GM15510 (cell line): ENCODE results near the gene RUNDC3A.

Source experiments
- POLR2A ChIP-seq: IDR thresholded peaks from 3 replicates; pipeline ENCODE4 v1.6.1; 2011; ENCODE audit warnings: borderline replicate concordance; ENCODE audit not compliant: insufficient read length; ENCODE audit errors: extremely low read depth

RUNDC3A gene

DNA sequence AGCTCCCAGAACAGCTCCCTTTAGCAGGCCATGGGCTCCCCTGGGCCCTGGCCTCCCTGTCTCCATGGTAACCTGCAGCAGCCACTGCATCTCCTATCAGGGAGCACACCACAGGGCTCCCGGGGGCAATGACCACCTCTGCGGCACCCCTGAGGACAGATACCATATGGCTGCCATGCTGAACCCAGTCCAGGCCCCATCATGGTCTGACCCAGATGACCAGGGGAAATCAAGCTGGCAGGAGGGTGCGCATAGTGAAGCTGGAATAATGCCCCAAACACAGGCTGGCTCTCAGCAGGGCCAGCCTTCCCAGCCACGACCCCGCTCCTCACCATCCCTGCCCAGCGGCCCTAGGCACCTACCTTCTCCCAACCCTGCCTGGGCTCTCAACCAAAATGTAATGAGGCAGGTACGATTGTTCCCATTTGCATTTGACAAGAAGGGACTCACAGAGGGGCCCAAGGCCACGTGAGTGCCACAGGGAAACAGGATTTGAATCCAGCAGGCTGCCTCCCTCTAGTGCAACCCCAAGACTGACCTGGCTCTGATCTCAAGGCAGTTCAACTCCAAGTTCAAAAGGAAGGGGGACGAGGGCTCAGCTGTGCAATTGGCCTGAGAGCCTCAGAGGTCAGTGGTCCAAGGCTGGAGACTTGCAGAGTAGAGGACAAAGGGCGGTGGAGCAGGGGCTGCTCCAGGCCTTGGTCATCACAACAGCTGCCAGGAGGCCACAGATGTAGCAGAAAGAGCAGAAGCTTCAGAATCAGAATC is 2.4 kb downstream of the RUNDC3A start:
- TF ChIP-seq POLR2A = no peak

DNA sequence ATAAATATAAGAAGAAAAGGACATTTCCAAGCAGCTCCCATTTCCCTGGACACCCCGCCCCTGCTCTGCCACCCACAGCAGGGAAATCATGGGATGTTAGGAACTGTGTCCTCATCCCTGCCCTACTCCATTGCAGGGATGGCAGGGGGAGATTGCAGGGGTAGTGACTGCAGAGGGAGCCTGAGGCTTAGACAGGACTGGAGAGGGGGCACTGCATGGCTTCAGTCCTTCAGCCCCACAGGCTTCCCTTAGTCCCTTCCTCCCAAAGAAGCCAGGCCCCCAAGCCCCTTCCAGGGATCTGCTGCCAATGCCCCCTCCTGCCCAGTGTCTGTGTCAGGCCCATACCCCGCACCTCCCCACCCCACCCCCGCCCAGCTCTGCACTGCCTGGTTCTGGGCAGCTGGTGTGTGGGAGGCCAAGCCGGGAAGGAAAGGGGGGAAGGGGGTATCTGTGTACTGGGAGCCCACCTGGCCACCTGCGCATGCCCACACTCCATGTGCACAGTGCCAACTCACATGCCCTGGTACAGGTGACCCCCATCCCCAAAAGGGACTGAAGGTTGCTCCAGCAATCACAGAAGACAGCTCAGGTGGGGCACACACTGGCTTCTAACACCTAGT is 3.3 kb downstream of the RUNDC3A start:
- TF ChIP-seq POLR2A = no peak

DNA sequence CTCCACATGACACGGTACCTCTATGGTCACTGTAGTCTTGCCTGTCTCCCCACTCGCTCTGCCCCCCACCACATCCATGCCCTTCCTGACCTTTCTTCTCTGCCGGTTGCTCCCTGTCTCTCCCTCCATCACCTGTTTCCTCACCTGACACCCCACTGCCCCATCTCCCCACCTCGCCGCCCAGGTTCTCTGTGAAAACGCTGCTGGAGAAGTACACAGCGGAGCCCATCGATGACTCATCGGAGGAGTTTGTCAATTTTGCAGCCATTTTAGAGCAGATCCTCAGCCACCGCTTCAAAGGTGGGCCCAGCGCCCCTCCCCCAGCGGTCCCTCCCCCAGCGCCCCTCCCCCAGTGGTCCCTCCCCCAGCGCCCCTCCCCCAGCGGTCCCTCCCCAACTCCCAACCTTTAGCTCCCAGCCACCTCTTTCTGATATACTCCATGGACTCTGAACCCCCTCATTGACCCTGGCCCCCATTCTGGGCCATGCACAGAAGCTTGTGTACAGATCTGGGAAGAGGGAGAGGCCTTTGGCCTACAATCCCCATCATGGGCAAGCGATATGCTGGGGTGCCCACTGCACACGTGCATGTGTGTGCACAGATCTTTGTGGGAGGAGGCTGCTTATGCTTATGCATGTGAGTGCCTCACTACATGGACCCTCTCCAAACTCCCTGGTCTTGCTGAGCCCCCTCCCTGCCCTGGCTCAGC is 4.1 kb downstream of the RUNDC3A start:
- TF ChIP-seq POLR2A = no peak

DNA sequence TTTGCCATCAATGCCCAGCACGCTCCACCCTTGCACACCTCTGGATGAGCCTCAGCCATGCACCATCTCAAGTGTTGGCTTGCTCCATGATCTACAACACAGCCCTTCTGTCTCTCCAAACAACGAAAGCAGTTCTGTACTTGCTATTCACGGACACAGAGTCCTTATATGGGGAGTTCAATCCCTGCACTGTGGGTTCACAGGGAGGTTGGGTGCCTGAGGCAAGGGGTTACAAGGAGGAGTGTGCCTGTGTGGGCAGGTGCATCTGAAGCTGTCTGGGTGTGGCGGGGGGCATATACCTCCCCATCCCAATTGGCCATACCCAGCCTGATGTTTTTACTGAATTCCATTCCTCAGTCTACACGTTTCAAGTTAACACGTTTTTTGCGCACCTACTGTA is 5.6 kb downstream of the RUNDC3A start:
- TF ChIP-seq POLR2A = no peak

DNA sequence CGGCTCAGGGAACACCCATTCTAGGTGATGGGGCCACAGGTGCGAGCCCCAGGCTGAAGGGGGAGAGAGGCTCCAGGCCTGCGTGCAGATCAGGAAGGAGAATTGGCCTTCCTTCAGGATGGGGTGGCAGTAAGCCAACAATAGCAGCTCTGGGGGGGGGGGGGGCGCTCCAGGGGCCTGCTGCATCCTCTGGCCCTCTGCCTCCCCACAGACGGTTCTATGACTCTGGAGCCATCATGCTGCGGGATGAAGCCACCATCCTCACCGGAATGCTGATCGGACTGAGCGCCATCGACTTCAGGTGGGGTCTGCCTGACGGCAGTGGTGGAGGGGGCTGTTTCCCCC is 6.1 kb downstream of the RUNDC3A start:
- no peak for TF ChIP-seq POLR2A

DNA sequence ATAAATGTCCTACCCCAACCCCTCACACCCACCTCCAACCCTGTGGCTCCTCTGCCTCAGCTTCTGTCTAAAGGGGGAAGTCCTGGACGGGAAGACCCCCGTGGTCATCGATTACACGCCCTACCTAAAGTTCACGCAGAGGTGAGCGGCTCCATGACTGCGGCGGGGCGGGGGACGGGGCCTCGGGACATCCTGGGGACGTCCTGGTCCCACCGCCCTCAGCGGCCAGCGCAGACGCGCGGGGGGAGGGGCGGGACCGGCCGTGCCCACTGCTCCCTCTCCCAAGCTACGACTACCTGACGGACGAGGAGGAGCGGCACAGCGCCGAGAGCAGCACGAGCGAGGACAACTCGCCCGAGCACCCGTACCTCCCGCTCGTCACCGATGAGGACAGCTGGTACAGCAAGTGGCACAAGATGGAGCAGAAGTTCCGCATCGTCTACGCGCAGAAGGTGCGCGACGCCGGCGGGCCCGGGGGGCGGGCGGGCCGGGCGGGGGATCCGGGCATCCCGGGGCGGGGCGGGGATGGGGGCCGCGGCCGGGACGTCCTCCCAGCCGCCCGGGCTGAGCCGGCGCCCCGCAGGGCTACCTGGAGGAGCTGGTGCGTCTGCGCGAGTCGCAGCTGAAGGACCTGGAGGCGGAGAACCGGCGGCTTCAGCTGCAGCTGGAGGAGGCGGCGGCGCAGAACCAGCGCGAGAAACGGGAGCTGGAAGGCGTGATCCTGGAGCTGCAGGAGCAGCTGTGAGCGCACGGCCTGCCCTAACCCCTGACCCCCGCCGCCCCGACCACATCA is 6.7 kb downstream of the RUNDC3A start:
- no peak for TF ChIP-seq POLR2A

DNA sequence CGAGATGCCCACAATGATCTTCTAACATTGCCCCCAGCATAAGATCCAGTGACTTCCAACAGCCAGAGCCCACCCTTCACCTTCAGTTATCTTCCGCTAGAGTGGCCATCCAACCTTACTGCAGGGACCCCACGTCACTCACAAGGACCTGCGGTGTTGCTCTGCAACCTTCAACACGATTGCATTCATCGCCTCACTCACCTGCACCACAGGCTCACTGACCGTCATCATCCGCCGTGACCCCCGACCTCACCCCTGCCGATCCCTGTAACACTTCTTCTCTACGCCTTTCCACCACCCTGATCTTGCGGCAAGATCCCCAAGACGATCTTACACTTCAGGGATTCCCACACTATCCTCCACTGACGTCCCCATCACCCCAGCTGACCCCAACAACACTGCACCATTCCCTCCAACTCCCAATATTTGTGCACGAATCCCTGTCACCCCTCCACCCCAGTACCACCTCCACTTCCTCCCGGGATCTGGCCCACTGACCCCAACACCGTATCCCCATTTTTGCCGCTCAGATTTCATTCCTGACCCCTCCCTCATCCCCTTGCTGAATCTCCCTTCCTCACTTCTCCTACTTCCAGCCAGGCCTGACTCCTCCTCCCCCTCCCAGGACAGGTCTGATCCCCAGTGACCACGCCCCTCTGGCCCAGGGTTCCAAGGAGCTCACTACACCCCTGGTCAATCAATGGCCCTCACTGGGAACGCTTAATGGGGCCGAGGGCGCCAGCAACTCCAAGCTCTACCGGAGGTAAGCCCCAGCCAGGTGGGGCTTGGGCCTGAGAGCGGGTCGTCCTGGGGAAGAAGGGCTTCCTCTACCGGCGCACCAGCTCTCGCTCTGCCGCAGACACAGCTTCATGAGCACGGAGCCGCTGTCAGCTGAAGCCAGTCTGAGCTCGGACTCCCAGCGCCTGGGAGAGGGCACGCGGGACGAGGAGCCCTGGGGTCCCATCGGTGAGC is 7.6 kb downstream of the RUNDC3A start:
- TF ChIP-seq POLR2A = no peak

DNA sequence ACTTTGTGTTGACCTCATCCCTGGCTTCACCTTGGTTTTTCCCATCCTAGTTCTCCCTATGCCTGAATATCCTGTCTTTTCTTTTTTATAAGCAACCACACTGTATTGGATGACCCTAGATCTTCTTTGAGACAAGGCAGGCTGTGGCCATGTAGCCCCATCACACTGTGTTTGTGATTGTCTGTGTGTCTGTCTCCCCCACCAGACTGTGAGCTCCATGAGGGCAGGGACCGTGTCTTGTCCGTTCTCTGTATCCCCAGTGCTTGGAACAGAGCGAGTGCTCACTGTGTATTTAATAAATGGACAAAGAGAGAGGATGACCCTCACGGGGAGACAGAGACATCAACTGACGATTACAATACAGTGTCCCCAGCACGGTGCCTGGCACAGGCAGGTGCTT is 9.1 kb downstream of the RUNDC3A start:
- no peak for TF ChIP-seq POLR2A

DNA sequence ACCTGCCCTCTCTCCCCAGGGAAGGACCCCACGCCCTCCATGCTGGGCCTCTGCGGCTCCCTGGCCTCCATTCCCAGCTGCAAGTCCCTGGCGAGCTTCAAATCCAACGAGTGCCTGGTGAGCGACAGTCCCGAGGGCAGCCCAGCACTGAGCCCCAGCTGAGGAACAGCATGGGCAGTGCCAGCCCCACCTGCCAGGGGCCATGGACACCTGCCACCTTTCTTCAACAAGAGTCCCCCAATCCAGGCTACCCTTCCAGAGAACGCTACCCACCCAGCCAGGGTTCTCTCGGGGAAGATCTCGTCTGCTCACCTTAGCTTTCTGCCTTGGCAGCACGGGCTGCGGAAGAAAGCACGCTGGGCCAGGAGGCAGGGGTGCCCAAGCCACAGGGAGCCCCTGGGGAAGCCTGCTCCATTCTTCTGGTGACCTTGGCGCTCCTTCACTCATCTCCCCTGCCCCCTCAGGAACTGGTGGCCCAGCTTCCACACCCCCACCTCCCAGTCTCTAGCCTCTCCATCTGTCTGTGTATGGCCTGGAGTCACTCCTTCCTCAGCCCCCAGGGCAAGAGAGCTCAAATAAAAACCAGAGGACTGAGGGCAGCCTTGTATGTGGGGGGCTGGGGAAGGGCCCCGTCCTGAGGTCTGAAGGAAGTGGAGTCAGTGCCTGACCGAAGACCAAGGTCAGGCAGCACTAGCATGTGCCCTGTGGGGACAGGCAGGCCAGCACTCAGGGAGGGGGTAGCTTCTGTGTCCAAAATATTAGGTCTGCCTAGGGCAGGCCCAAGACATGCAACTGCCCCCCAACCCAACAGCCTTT is 9.9 kb downstream of the RUNDC3A start:
- TF ChIP-seq POLR2A = no peak

DNA sequence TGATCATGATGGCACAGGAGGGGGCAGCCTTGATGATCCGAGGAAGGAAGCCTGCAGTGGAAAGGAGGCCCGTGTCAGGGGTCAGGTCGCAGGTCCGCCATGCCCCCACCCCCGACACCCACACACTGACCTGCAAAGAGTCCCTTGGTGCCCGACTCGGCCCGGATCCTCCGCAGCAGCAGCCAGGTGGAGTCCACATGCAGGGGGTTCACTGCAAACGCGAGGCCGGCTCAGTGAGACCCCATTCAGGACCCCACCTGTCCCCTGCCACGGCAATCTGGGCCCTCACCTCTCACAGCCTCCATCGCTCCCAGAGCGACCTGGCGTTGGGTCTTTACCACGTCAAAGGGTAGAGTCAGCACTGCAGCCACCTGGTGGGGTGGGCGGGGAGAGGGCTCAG is 11.7 kb downstream of the RUNDC3A start:
- TF ChIP-seq POLR2A = no peak

DNA sequence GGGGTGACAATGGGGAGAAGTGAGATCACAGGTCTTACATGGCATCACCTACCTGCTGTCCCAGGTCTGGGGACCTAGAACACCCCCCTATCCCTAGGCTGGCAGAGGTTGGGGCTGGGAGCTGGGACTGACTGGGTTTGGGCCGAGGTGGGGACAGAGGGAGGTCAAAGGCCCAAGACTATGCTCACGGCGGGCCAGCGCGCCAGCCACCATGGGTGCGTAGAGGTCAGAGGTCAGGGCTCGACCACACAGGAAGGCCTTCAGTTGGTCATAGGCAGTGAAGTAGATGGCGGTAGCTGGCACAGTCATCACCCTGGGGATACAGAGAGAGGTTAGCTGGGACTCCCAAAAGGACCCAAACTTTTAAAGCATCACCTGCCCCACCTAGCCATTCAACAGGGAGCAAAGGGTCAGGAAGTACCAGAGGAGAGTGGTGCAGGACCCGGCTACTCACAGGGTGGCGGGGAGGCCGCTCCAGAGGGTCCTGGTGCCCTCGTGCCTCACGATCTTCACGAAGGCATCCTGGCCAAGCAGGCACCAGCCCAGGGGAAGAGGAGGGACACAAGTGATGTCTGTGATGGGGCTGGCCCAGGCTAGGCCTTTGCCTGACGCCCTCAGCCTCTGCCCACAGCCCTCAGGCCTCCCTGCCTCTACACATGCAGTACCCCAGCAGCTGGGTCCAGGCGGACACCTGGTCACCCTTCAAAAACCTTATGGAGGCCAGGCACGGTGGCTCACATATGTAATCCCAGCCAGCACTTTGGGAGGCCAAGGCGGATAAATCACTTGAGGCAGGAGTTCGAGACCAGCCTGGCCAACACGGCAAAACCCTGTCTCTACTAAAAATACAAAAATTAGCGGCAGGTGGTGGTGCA is 13.1 kb downstream of the RUNDC3A start:
- TF ChIP-seq POLR2A = no peak

DNA sequence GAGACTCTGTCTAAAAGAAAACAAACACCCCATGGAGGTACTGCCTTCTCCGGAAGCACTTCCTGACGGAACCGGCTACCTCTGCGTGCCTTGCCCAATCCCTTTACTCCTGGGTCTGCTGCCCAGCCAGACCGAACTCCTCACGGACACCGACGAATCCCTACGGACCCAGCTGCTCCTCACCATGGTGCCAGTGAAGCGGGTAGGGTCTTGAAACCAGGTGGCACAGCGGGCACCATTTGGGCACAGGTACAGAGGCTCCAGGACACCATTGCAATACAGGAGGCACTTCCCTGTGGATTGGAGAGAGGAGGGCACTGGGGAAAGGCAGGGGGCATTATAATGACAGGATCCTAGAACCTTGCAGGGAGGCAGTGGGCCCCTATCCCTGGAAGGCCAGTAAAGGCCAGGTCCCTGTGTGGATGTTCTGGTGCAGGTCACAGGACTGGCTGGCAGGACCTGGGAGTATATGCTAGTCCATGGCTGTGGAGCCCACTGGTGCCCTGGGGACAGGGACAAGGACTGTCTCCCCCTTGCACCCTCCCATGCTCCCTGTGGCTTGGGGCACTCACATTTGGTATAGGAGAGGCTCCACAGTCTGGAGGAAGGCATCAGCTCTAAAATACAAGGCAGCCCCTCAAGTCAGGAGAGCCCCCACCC is 14.0 kb downstream of the RUNDC3A start:
- no peak for TF ChIP-seq POLR2A
